Fibroblast of skin of left quadriceps (primary cell): ENCODE data around the gene LMX1B.

Source experiments
- DNase-seq, 2 experiments: peaks; one replicate each; pipeline ENCODE4 v3.0.0-alpha.2; 2013; ENCODE audit warnings: low read depth in 2 of 2

Gene LMX1B

DNA sequence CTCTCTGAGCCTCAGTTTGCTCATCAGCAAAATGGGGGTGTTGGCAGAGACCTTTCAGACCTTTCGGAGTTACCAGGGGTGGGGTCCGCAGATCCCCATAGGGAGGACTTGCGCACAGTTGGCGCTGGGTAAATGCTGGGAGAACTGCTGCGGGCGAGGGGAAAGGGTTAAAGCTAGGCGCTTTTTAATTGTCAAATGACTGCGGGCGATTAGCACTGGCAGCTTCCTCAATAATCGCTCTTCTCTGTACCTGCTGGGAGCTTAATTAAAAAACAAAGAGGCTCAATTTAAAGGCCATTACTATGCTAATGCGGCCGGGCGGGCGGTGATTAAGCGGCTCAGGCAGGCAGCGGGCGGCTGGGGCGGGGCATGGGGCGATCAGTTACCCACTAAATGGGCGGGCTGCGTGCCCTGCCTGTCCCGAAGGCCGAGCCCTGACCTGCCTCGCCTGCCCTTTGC lies 63.0 kb downstream of the LMX1B start:
- no peak for DNase-seq

- no peak for DNase-seq
Measured at GRCh38 chr9:126677188-126678084, 63.7 kb downstream of the LMX1B start.

DNA sequence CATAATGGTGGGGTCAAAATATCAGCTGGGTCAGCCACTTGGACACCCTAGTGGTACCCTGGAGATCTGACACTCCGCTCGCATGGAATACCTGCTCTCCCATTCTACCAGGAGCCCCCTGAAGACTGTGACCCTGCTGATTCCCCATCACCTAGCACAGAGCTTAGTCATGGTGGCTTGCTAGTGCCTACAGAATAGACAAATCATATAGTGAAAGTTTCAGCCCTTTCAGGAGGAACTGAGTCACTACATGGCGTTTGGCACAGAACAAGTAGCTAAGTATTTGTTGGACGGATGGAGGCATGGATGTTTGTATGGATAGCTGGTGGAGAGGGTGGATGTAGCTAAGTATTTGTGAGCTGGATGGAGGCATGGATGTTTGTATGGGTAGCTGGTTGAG lies 65.3 kb downstream of the LMX1B start:
- no peak for DNase-seq

DNA sequence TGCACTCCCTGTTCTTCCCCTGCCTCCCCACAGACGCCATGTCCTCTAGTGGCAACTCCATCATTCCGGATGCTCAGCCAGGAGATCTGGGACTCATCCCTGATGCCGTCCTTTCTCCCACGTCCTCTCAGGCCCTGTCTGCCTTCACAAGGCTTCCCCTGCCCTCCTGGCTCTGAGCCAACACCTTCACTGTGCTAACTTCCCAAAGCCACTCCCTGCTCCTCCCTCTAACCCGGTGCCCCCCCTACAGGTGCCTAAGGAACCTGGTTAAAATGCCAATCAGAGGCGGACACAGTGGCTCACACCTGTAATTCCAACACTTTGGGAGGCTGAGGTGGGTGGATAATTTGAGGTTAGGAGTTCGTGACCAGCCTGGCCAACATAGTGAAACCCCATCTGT lies 67.6 kb downstream of the LMX1B start:
- no peak for DNase-seq

- DNase-seq, result no peak
Measured at GRCh38 chr9:126682113-126682810, 68.5 kb downstream of the LMX1B start.

DNA sequence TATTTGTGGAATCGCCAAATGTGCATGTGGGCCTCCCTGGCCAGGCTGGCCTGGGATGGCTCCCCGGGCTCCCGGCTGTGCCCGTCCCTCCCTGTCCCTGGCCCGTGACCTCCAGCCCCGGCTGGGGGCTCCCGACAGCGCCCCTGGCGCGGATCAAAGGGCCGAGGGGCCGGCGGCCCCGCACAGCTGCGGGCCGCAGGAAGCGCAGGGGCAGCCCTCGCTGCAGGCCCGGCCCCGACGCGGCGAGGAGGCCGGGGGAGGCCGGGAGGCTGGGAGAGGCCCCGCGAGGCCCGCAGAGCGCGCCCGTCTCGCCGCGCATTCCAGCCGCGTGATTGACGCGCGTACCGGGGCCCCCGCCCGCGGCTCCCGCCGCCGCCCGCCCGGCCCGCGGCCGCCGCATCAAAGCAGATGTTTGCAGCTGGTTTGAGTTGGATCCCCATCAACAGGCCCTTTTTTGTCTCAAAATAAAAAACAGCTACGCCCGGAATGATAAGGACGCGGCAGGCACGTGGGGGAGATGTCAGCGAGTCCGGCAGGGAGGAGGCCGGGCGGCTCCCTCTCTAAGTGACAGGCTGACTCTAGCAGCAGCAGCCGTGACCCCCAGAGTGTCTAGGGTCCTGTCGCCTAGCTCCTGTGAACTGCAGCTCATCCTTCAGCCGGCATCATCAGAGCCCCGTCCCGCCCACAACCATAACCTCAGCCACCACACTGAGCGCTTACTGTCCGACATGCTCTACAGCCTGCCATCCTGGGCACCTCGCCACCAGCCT lies 69.4 kb downstream of the LMX1B start:
- no peak for DNase-seq

DNA sequence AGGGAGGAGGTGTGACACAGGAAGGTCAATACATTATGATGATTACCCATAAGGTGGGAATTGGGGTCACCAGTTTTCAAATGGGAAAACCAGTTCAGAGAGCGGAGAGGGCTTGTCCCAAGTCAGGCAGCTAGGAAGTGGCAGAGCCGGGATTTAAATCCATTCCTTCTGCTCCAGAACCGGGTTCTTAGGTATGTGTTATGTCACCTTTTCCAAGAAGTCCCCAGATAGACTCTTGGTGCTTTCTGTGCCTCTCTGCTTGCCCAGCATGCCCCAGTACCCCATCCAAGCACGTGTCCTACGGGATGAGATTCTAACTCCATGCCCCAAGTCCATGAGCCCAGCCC lies 69.9 kb downstream of the LMX1B start:
- no peak for DNase-seq

DNA sequence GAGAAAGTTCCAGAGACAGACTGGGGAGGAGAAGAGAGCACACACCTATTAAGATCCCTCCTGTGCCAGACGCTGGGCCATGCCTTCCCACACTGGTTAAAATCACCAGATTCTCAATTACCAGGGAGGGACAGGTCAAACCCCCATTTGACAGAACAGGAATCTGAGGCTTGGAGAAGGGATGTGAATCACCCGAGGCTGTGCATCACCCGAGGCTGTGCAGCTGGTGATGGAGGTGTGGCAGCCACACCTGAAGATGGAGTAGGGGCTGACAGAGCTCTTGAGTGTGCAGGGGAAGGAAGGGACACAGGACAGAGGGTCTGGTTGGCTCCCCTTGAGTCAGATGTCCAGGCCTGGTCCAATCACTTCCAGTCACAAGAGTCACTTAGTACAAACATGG lies 70.6 kb downstream of the LMX1B start:
- no peak for DNase-seq

DNA sequence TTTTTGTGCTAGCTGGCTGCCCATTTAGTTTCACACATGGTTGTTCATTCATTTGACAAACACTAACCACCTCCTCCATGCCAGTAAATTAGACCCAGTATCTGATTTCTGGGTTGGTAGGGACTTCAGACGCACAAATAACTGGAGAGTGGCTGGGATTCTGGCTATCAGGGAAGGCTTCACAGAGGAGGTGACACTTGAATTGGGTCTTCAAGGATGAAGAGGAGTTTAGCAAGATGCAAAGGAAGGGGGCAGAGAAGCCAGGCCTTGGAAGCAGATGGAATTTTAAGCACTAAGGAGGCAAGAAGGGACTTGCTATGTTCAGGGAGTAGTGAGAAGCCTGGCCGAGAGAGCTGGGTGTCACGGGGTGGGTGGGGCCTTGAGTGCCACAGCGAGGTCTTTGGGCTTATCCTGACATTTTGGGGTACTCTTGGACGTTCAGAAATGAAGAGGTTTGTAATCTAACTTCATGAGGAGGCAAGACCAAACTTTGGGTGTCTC lies 71.3 kb downstream of the LMX1B start:
- DNase-seq, result no peak

GRCh38 chr9:126687930-126688461 lies 74.3 kb downstream of the LMX1B start:
- DNase-seq, result no peak

- DNase-seq, result no peak
Measured at GRCh38 chr9:126688617-126689016, 74.9 kb downstream of the LMX1B start.

- DNase-seq, result no peak
Measured at GRCh38 chr9:126689027-126689825, 75.5 kb downstream of the LMX1B start.

DNA sequence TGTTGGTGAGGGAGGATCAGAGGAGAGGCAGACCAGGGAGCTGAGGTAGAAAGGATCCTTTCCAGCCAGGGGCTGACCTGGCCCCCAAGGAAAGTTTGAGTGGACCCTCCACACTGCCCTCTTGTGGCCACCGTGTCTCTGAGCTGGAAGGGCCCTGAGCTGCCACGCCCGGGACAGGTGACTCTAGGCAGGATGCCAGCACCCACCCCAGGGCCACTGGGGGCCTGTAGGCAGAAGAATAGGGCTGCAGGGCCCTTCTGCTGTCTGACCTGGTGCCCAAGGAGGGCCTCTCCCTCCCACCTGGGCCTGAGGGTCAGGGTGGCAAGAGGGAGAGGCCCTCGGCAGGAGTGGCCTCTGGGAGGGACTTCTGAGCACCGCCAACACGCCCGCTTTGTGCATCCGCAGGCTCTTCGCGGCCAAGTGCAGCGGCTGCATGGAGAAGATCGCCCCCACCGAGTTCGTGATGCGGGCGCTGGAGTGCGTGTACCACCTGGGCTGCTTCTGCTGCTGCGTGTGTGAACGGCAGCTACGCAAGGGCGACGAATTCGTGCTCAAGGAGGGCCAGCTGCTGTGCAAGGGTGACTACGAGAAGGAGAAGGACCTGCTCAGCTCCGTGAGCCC lies 76.8 kb downstream of the LMX1B start:
- DNase-seq, result no peak

GRCh38 chr9:126692041-126692758 lies 78.5 kb downstream of the LMX1B start:
- DNase-seq, result no peak

GRCh38 chr9:126692759-126693427 lies 79.2 kb downstream of the LMX1B start:
- DNase-seq, result no peak

DNA sequence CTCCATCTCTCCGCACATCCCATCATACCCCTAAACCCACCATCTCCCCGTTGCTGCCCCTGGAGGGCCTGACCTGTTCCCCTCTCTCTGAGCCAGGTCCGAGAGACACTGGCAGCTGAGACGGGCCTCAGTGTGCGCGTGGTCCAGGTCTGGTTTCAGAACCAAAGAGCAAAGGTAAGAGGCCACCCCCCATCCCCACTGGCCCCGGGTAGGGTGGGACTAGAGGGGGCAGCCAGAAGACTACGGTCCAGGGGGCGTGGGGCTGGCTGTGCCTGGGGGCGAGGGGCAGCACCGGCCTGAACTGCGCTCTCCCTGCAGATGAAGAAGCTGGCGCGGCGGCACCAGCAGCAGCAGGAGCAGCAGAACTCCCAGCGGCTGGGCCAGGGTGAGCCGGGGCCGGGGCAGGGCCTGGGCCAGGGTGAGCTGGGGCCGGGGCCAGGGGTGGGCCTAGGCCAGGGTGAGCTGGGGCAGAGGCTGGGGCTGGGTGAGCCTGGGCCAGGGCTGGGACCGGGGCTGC lies 79.8 kb downstream of the LMX1B start:
- DNase-seq, result no peak

DNA sequence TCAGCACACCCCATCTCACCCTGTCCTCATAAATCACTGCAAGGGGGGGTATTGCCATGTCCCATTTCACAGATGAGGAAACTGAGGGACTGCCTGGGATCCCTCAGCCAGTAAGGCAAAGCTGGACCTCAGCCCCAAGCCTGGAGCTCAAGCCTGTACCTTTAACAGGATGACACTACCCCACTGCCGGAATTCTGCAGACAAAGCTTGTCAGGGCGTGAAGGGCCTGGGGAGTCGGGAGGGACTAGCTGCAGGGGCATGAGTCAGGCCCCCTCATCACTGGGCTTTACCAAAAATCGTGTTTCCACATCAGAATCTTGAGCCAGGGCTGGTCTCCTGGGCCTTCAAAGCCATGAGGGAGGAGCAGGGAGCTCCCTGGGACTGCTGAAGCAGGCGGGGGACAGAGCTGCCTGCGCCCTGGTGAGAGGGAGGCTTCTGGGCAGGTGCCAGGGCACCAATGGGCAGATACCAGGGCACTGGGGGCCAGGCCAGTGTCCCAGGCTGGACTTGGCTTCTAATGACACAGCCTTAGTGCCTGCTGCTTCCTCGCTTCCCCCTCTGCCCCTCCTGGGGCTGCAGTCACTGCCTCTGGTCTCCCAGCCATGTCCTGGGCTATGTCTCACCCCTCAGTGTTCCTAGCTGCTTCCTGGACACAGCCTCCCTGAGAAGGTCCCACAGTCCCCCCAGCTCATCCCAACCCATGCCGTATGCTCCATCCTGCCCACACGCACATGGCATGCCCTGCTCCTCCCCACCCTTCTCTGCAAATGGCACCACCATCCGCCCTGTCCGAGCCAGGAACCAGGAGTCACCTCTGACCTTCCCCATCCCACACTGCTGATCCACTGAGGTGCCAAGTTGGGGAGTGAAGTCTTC lies 80.7 kb downstream of the LMX1B start:
- no peak for DNase-seq

- no peak for DNase-seq
Measured at GRCh38 chr9:126695186-126695585, 81.5 kb downstream of the LMX1B start.
